Calu3 (cell line): ENCODE data around the gene TFRC. TPM values are rescaled to one million over a fixed set of nuclear protein-coding genes. Genes with fewer than 3 reads are reported as not detected.
"Not testable (repeated sequence)": the region's sequence is repeated elsewhere in the genome, so short reads cannot be mapped to it uniquely, and the experiment has no call there.

Experiments used
- BruUV-seq: library from RNA; stranded (reverse); fragments of 400-500 nt; replicated peaks from 2 replicates; lab custom pipeline; 2021; lab: Mats Ljungman, UMichigan
- CTCF ChIA-PET: fragments of 300-600 bp; sonication (Branson Sonifier 250); formaldehyde crosslinking; loops from one replicate; lab custom pipeline; 2022; ENCODE audit warnings: antibody characterized with exemption; lab: Charles Lee
- DNase-seq: peaks from one replicate; pipeline ENCODE4 v3.0.0; 2022
- H3K27ac Mint-ChIP-seq: one replicate; pipeline ENCODE4 v1.8.0; 2022; ENCODE audit warnings: mixed read lengths; ENCODE audit not compliant: unreplicated experiment
- H3K27me3 Mint-ChIP-seq: one replicate; pipeline ENCODE4 v1.8.0; 2022; ENCODE audit warnings: mixed read lengths; ENCODE audit not compliant: unreplicated experiment
- H3K36me3 Mint-ChIP-seq: one replicate; pipeline ENCODE4 v1.8.0; 2022; ENCODE audit warnings: mild to moderate bottlenecking, moderate library complexity, mixed read lengths; ENCODE audit not compliant: insufficient read depth, unreplicated experiment
- H3K4me1 Mint-ChIP-seq: one replicate; pipeline ENCODE4 v1.8.0; 2022; ENCODE audit warnings: mild to moderate bottlenecking, low read depth, mixed read lengths; ENCODE audit not compliant: unreplicated experiment
- H3K4me3 Mint-ChIP-seq: one replicate; pipeline ENCODE4 v1.8.0; 2022; ENCODE audit warnings: mild to moderate bottlenecking, low read depth, moderate library complexity, mixed read lengths; ENCODE audit not compliant: unreplicated experiment
- H3K9me3 Mint-ChIP-seq: one replicate; pipeline ENCODE4 v1.8.0; 2022; ENCODE audit warnings: low read depth, mixed read lengths; ENCODE audit not compliant: unreplicated experiment
- CTCF ChIP-seq: fragments of 200-600 bp; IDR thresholded peaks from one replicate; pipeline ENCODE4 v1.8.0; 2022; ENCODE audit warnings: antibody characterized with exemption; ENCODE audit not compliant: unreplicated experiment
- intact Hi-C: fragments of 100-400 bp; cut with micrococcal nuclease; formaldehyde crosslinking; loops from one replicate; pipeline ENCODE4 v1.10.0; 2022; ENCODE audit not compliant: unreplicated experiment
- total RNA-seq: library from RNA; stranded (reverse); gene quantifications from 2 replicates; pipeline ENCODE4 v1.2.3, GENCODE V29; 2022

The TFRC gene
- total RNA-seq, 1 experiment from 2014 or later = 457 TPM

GRCh38 chr3:196075013-196075412 is 6.9 kb downstream of the TFRC start:
- Mint-ChIP-seq H3K4me3 (no peak overlapping the region), H3K27ac (no peak overlapping the region), H3K36me3 (peaks cover 68% of the 10 kb centered on the region), H3K27me3 (no peaks in the 10 kb centered on the region), H3K9me3 (no peaks in the 10 kb centered on the region), H3K4me1 (no peaks in the 10 kb centered on the region)
- CTCF ChIA-PET = interaction anchor here (0.6 to 0.7 kb wide), 3 partner anchors 17 to 1658 kb away, joined by 3 to 4 read pairs (median 3); no protein-coding TSS in a partner anchor
- TF ChIP-seq CTCF = no peak
- no TSS peak for BruUV-seq
- no peak for DNase-seq
- intact Hi-C loops = no loop called here

- CTCF ChIA-PET = interaction anchor here (0.6 to 1.7 kb wide), 7 partner anchors 27 to 446 kb away, joined by 3 to 6 read pairs (median 3); no protein-coding TSS in a partner anchor
- peak; percentile 63 for TF ChIP-seq CTCF
- H3K4me1 Mint-ChIP-seq = no peaks in the 10 kb centered on the region
- no peaks in the 10 kb centered on the region for H3K9me3 Mint-ChIP-seq
- peak; percentile 55 for DNase-seq
- H3K27ac Mint-ChIP-seq = no peak overlapping the region
- peaks cover 82% of the 10 kb centered on the region for H3K36me3 Mint-ChIP-seq
- no TSS peak for BruUV-seq
- no peaks in the 10 kb centered on the region for H3K27me3 Mint-ChIP-seq
- intact Hi-C loops = loop anchor here (2.0 kb wide), 1 partner anchor 123 kb away; no protein-coding TSS in a partner anchor
- no peak overlapping the region for H3K4me3 Mint-ChIP-seq
Measured at GRCh38 chr3:196073255-196073753, 8.6 kb downstream of the TFRC start.

- no peak overlapping the region for H3K4me3 Mint-ChIP-seq
- TF ChIP-seq CTCF = no peak
- H3K27me3 Mint-ChIP-seq = no peaks in the 10 kb centered on the region
- H3K9me3 Mint-ChIP-seq = no peaks in the 10 kb centered on the region
- BruUV-seq = no TSS peak
- no peaks in the 10 kb centered on the region for H3K4me1 Mint-ChIP-seq
- intact Hi-C loops = loop anchor here (2.0 kb wide), 1 partner anchor 124 kb away; no protein-coding TSS in a partner anchor
- H3K27ac Mint-ChIP-seq = no peak overlapping the region
- CTCF ChIA-PET = interaction anchor here (0.9 to 1.5 kb wide), 3 partner anchors 26 to 126 kb away, joined by 3 read pairs; no protein-coding TSS in a partner anchor
- peaks cover 91% of the 10 kb centered on the region for H3K36me3 Mint-ChIP-seq
- DNase-seq = no peak
Measured at GRCh38 chr3:196072313-196072712, 9.6 kb downstream of the TFRC start.

- H3K36me3 Mint-ChIP-seq = peaks cover 88% of the 10 kb centered on the region
- H3K27ac Mint-ChIP-seq = not testable (repeated sequence)
Measured at GRCh38 chr3:196068812-196069211, 13.1 kb downstream of the TFRC start.

GRCh38 chr3:196067439-196067838 is 14.5 kb downstream of the TFRC start:
- no TSS peak for BruUV-seq
- intact Hi-C loops = no loop called here
- Mint-ChIP-seq H3K4me1 (no peaks in the 10 kb centered on the region), H3K36me3 (peaks cover 88% of the 10 kb centered on the region), H3K27me3 (no peaks in the 10 kb centered on the region), H3K27ac (no peak overlapping the region), H3K9me3 (no peaks in the 10 kb centered on the region), H3K4me3 (no peak overlapping the region)
- TF ChIP-seq CTCF = no peak
- DNase-seq = no peak
- CTCF ChIA-PET = no interaction called here

More at GRCh38 chr3:196068812-196069211, 13.1 kb downstream of the TFRC start:
- H3K4me1 Mint-ChIP-seq, BruUV-seq, DNase-seq, H3K9me3 Mint-ChIP-seq, H3K4me3 Mint-ChIP-seq, H3K27me3 Mint-ChIP-seq, intact Hi-C loops: not testable (repeated sequence)
- CTCF ChIA-PET = interaction anchor here (0.6 kb wide), 1 partner anchor 52 kb away, joined by 4 read pairs; no protein-coding TSS in a partner anchor
